Common myeloid progenitor, CD34-positive (primary cell): ENCODE results near the gene BACH2.
A peak's percentile ranks its signal among the peaks of the same experiment; 100 is the strongest.

ENCODE experiments used
- CTCF ChIA-PET: fragments of 350-600 bp; sonication (Branson Sonifier 250); formaldehyde crosslinking; loops from one replicate; lab custom pipeline; 2021; ENCODE audit warnings: antibody characterized with exemption; lab: Charles Lee
- POLR2A ChIA-PET: fragments of 350-600 bp; sonication (Branson Sonifier 250); formaldehyde crosslinking; loops from one replicate; lab custom pipeline; 2021; ENCODE audit warnings: antibody characterized with exemption; lab: Charles Lee
- DNase-seq, 3 donors: peaks; one replicate each; pipeline versions ENCODE4 v3.0.0 to v3.0.0-alpha.2; 2013
- H3K27ac ChIP-seq, 2 experiments: 1 replicate in 1 of 2; 2 replicates in 1 of 2; pipeline ENCODE4 v1.7.0; 2013; ENCODE audit warnings: inconsistent platforms in 2 of 2, low read length in 2 of 2, mild to moderate bottlenecking in 2 of 2, low read depth in 1 of 2, moderate library complexity in 1 of 2; ENCODE audit not compliant: severe bottlenecking in 2 of 2, insufficient read depth in 1 of 2, poor library complexity in 1 of 2
- H3K27me3 ChIP-seq, 5 experiments: replicated peaks in 2 of 5; 1 replicate in 3 of 5; 2 replicates in 2 of 5; pipeline versions ENCODE4 v1.6.1 to v1.7.0; 2013; ENCODE audit warnings: low read length in 4 of 5, mild to moderate bottlenecking in 2 of 5, moderate library complexity in 2 of 5, inconsistent platforms in 1 of 5; ENCODE audit not compliant: insufficient read depth in 5 of 5, control insufficient read depth in 4 of 5
- H3K36me3 ChIP-seq, 4 experiments: 1 replicate in 2 of 4; 2 replicates in 2 of 4; pipeline versions ENCODE4 v1.6.1 to v1.7.0; 2013; ENCODE audit warnings: low read length in 3 of 4, control low read depth in 1 of 4, mild to moderate bottlenecking in 1 of 4; ENCODE audit not compliant: control insufficient read depth in 4 of 4, insufficient read depth in 4 of 4
- H3K4me1 ChIP-seq, 4 experiments: 1 replicate in 3 of 4; 2 replicates in 1 of 4; pipeline versions ENCODE4 v1.6.1 to v1.7.1; 2013; ENCODE audit warnings: low read length in 3 of 4, mild to moderate bottlenecking in 3 of 4, control low read depth in 1 of 4, inconsistent platforms in 1 of 4, moderate library complexity in 1 of 4; ENCODE audit not compliant: control insufficient read depth in 4 of 4, insufficient read depth in 4 of 4; ENCODE audit errors: control extremely low read depth in 1 of 4
- H3K4me3 ChIP-seq, 7 experiments: 1 replicate in 4 of 7; 2 replicates in 3 of 7; pipeline versions ENCODE4 v1.5.1 to v1.7.0; 2013; ENCODE audit warnings: mild to moderate bottlenecking in 7 of 7, low read length in 6 of 7, moderate library complexity in 6 of 7, inconsistent platforms in 2 of 7, low read depth in 2 of 7, control low read depth in 1 of 7; ENCODE audit not compliant: insufficient read depth in 4 of 7, control insufficient read depth in 1 of 7; ENCODE audit errors: extremely low read depth in 1 of 7
- H3K9me3 ChIP-seq, 5 experiments: 1 replicate in 4 of 5; 2 replicates in 1 of 5; pipeline versions ENCODE4 v1.6.1 to v1.7.1; 2013; ENCODE audit warnings: low read length in 4 of 5, mild to moderate bottlenecking in 2 of 5, inconsistent platforms in 1 of 5, low read depth in 1 of 5, moderate library complexity in 1 of 5; ENCODE audit not compliant: control insufficient read depth in 4 of 5, insufficient read depth in 2 of 5; ENCODE audit errors: control extremely low read depth in 1 of 5
- WGBS: methylation state at CpG from one replicate; pipeline ENCODE4 v1.1.5; 2013; ENCODE audit not compliant: insufficient coverage; 5-methylcytosine and 5-hydroxymethylcytosine counted together

BACH2 gene

DNA sequence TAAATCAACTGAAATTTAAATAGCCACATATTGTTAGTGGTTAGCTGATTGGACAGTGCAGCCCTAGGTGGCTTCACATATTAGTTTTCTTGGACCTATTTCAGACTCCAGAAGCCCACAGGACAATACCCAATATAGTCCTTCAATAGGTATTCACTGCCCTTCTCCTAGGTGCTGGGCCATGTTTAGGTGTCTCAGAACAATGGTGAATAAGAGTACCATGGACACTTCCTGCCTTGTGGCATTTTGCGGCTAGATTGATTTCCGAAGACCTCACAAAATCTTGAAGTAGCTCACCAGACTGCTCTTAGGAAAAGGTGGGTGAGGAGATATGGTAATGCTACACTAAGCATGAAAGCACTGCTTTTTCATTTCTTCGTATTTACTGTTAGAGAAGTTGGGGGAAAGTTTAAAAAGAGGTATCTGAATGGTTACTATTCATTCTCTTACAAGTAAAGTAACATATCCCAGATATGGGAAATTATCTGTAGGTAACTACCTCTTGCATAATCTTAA lies 203.0 kb downstream of the BACH2 start:
- Histone ChIP-seq H3K27ac (no peak overlapping the region), H3K9me3 (no peaks in the 10 kb centered on the region), H3K27me3 (no peaks in the 10 kb centered on the region), H3K4me1 (peaks cover 0 to 5% (median 4%) of the 10 kb centered on the region in 4 experiments), H3K36me3 (peaks cover 0 to 4% (median 0%) of the 10 kb centered on the region in 4 experiments), H3K4me3 (no peak overlapping the region)
- DNase-seq = no peak
- no CpG with 5 or more reads among the region's 3 CpGs for WGBS
- ChIA-PET CTCF (interaction anchor here (1.0 to 1.4 kb wide), 2 partner anchors 67 to 300 kb away, joined by 3 read pairs; no protein-coding TSS in a partner anchor), POLR2A (no interaction called here)

GRCh38 chr6:90090866-90091265 lies 205.8 kb downstream of the BACH2 start:
- no peak for DNase-seq
- POLR2A ChIA-PET = no interaction called here
- H3K27ac ChIP-seq = no peak overlapping the region
- peaks cover 0 to 3% (median 0%) of the 10 kb centered on the region in 4 experiments for H3K4me1 ChIP-seq
- peaks cover 0 to 7% (median 2%) of the 10 kb centered on the region in 4 experiments for H3K36me3 ChIP-seq
- H3K27me3 ChIP-seq = no peaks in the 10 kb centered on the region
- H3K9me3 ChIP-seq = no peaks in the 10 kb centered on the region
- H3K4me3 ChIP-seq = no peak overlapping the region
- 88% methylated on average over 1 of the region's 2 CpGs for WGBS
- CTCF ChIA-PET = interaction anchor here (0.7 to 1.5 kb wide), 3 partner anchors 19 to 387 kb away, joined by 3 read pairs; no protein-coding TSS in a partner anchor

DNA sequence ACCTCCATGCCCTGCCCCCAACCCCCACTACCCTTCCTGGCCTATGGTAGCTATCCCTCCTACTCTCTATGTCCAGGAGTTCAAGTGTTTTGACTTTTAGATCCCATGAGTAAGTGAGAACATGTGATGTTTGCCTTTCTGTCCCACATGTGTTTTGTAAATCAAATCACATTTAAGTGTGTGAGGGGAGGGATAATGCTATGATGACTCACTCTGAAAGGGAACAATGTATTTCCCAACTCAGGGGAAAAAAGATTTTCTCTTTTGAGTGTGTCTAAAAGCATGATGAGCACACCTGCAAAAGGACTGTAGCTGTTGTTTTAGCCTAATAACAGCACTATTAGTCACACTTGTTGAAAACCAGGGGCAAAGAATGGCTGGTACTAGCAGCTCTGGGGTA lies 208.6 kb downstream of the BACH2 start:
- H3K27ac ChIP-seq = no peak overlapping the region
- POLR2A ChIA-PET = no interaction called here
- H3K4me1 ChIP-seq = peaks cover 3 to 14% (median 8%) of the 10 kb centered on the region in 4 experiments
- H3K9me3 ChIP-seq = no peaks in the 10 kb centered on the region
- peaks cover 0 to 7% (median 2%) of the 10 kb centered on the region in 4 experiments for H3K36me3 ChIP-seq
- DNase-seq = peak in 2 of 3 donors; percentile 41 to 44
- H3K27me3 ChIP-seq = no peaks in the 10 kb centered on the region
- CTCF ChIA-PET = interaction anchor here (1.1 kb wide), 1 partner anchor 32 kb away, joined by 3 read pairs; no protein-coding TSS in a partner anchor
- H3K4me3 ChIP-seq = no peak overlapping the region

DNA sequence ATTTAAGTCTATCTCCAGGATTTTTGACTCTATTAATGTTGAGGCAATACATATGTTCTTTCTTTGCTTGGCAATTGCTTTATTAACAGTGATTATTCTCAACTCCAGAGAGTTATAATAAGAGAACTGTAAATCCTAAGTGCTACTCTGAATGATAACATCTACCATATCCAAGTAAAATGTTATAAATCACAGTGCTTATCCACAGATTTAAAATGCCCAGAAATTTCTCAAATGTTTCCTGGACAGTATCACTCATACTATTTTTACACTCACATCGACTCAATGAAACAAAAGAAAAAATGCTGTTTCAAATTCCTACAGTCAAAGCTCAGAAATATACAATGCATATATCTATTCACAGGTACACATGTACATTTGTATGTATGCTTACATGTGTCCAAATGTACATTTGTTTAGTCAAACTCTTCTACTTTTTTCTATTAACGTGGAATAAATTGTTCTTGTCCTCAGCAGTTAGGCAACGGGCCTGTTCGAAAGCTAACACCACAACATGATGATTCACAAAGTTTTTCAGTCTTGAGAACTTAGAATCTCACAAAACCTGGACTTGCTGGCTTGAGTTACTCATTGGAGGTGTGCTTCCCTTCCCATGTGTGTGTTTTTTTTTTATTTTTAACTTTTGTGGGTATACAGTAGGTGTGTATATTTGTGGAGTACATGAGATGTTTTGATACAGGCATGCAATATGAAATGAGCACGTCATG lies 209.4 kb downstream of the BACH2 start:
- H3K36me3 ChIP-seq = peaks cover 0 to 7% (median 2%) of the 10 kb centered on the region in 4 experiments
- WGBS = 95% methylated on average over 4 of the region's 5 CpGs
- H3K4me1 ChIP-seq = peaks cover 3 to 17% (median 10%) of the 10 kb centered on the region in 4 experiments
- DNase-seq = no peak
- ChIA-PET POLR2A (no interaction called here), CTCF (interaction anchor here (1.1 kb wide), 1 partner anchor 33 kb away, joined by 3 read pairs; no protein-coding TSS in a partner anchor)
- no peaks in the 10 kb centered on the region for H3K9me3 ChIP-seq
- H3K27me3 ChIP-seq = no peaks in the 10 kb centered on the region
- H3K27ac ChIP-seq = no peak overlapping the region
- no peak overlapping the region for H3K4me3 ChIP-seq

GRCh38 chr6:90086517-90086916 lies 210.1 kb downstream of the BACH2 start:
- peaks cover 0 to 7% (median 2%) of the 10 kb centered on the region in 4 experiments for H3K36me3 ChIP-seq
- H3K27me3 ChIP-seq = no peaks in the 10 kb centered on the region
- 95% methylated on average over 5 of the region's 7 CpGs for WGBS
- H3K4me1 ChIP-seq = peaks cover 3 to 17% (median 10%) of the 10 kb centered on the region in 4 experiments
- H3K9me3 ChIP-seq = no peaks in the 10 kb centered on the region
- H3K4me3 ChIP-seq = no peak overlapping the region
- no peak overlapping the region for H3K27ac ChIP-seq
- CTCF ChIA-PET = no interaction called here
- POLR2A ChIA-PET = no interaction called here
- DNase-seq = no peak

DNA sequence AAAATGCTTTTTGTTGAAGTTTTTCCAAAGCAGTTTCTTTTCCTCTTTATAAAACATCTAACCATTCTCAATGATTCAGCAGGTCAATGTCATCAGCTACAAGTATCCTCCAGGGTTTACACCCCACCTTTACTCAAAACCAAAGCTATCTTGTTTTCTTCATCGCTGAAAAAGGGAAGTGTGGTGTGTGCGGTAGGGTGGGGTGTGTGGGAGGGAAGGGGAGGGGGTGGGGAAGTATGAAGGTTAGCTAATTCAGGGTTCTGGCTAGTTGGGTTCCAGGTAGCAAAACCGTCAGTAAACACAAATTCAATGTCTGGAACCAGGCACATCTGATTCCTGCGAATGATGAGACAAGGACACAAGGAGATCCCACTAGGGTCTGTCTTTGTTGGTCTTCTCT lies 212.8 kb downstream of the BACH2 start:
- H3K36me3 ChIP-seq = peaks cover 0 to 4% (median 2%) of the 10 kb centered on the region in 4 experiments
- WGBS = 45% methylated on average over 2 of the region's 4 CpGs
- CTCF ChIA-PET = interaction anchor here (0.6 to 1.1 kb wide), 3 partner anchors 73 to 715 kb away, joined by 3 to 5 read pairs (median 3); no protein-coding TSS in a partner anchor
- H3K4me3 ChIP-seq = peak overlapping the region in 1 of 7 experiments; percentile 36
- H3K9me3 ChIP-seq = no peaks in the 10 kb centered on the region
- no peaks in the 10 kb centered on the region for H3K27me3 ChIP-seq
- peak; percentile 62 to 92 (median 89) for DNase-seq
- no peak overlapping the region for H3K27ac ChIP-seq
- H3K4me1 ChIP-seq = peaks cover 3 to 17% (median 10%) of the 10 kb centered on the region in 4 experiments
- POLR2A ChIA-PET = no interaction called here

GRCh38 chr6:90082847-90083246 lies 213.8 kb downstream of the BACH2 start:
- POLR2A ChIA-PET = no interaction called here
- CTCF ChIA-PET = interaction anchor here (0.7 to 1.2 kb wide), 4 partner anchors 9 to 77 kb away, joined by 3 to 4 read pairs (median 3); no protein-coding TSS in a partner anchor
- WGBS = 88% methylated on average over 2 of the region's 2 CpGs
- Histone ChIP-seq H3K36me3 (peaks cover 0 to 4% (median 2%) of the 10 kb centered on the region in 4 experiments), H3K27me3 (no peaks in the 10 kb centered on the region), H3K4me1 (peaks cover 3 to 17% (median 10%) of the 10 kb centered on the region in 4 experiments), H3K9me3 (no peaks in the 10 kb centered on the region), H3K4me3 (no peak overlapping the region), H3K27ac (no peak overlapping the region)
- DNase-seq = no peak
